ENCODE data around the gene LDLRAD4. TPM values are rescaled to one million over a fixed set of nuclear protein-coding genes. Genes with fewer than 3 reads are reported as not detected.
A peak's percentile ranks its signal among the peaks of the same experiment; 100 is the strongest.

Gene LDLRAD4
- total and polyA plus RNA-seq, 2 donors (not counting 1 experiment from before 2014, with no cell fraction given): 13.9 to 35.7 TPM

GRCh38 chr18:13577091-13577697, 358.6 kb downstream of the LDLRAD4 start:
- Mint-ChIP-seq H3K4me3 (peak overlapping the region; percentile 73), H3K27ac (peak overlapping the region; percentile 76), H3K27me3 (no peaks in the 10 kb centered on the region), H3K4me1 (peaks cover 45% of the 10 kb centered on the region), H3K9me3 (ENCODE audit: insufficient read depth) (no peaks in the 10 kb centered on the region)
- DNase-seq (peak; percentile 73), ATAC-seq (ENCODE audit: low read depth) (peak; percentile 87)
- peaks cover 48% of the 10 kb centered on the region for H3K79me2 ChIP-seq (ENCODE audit: control insufficient read depth, insufficient read depth, low read length)
- ChIA-PET POLR2A (interaction anchor here (0.5 to 2.7 kb wide), 8 partner anchors 8 to 629 kb away, joined by 3 to 22 read pairs (median 6); no protein-coding TSS in a partner anchor), CTCF (interaction anchor here (0.9 to 4.0 kb wide), 9 partner anchors 8 to 37 kb away, joined by 3 to 31 read pairs (median 7); no protein-coding TSS in a partner anchor)
- H3K36me3 ChIP-seq (replicated peaks in 1 of 2; ENCODE audit: control extremely low read depth in 1 of 2, control insufficient read depth in 1 of 2, extremely low read depth in 1 of 2, insufficient read depth in 2 of 2, low read length in 1 of 2): no peaks in the 10 kb centered on the region
- TF ChIP-seq EZH2 (IDR thresholded peaks at IDR 0.05; ENCODE audit: borderline replicate concordance, insufficient read depth, low read depth, low read length, poor library complexity, severe bottlenecking) (no peak), CTCF (IDR thresholded peaks at IDR 0.05) (no peak)
- peaks cover 29 to 39% of the 10 kb centered on the region in 2 donors for H3K4me1 ChIP-seq (ENCODE audit: control insufficient read depth in 2 of 2, insufficient read depth in 2 of 2, low read length in 2 of 2)
- H3K4me3 ChIP-seq (ENCODE audit: control extremely low read depth in 1 of 5, extremely low read depth in 1 of 5, insufficient read depth in 1 of 5, low read depth in 2 of 5, low read length in 4 of 5): peak overlapping the region in 4 of 5 experiments; percentile 28 to 66 (median 47)
- H3K27ac ChIP-seq (ENCODE audit: low read length in 2 of 2): peak overlapping the region; percentile 51 to 58
- H3K9me3 ChIP-seq (ENCODE audit: control extremely low read depth in 1 of 3, control insufficient read depth in 2 of 3, insufficient read depth in 1 of 3, low read length in 2 of 3): no peaks in the 10 kb centered on the region
- peak overlapping the region; percentile 68 for H3K4me2 ChIP-seq (replicated peaks; ENCODE audit: low read depth, low read length, poor library complexity, severe bottlenecking)
- no peaks in the 10 kb centered on the region for H4K20me1 ChIP-seq (ENCODE audit: control insufficient read depth, insufficient read depth, low read length, poor library complexity, severe bottlenecking)
- intact Hi-C loops (cut with micrococcal nuclease): loop anchor here (1.0 to 2.0 kb wide), 4 partner anchors 8 to 20 kb away; no protein-coding TSS in a partner anchor
- peak overlapping the region; percentile 54 for H3K9ac ChIP-seq (ENCODE audit: low read length)
- no peaks in the 10 kb centered on the region for H3K27me3 ChIP-seq (replicated peaks in 1 of 4; ENCODE audit: control extremely low read depth in 1 of 4, control insufficient read depth in 3 of 4, insufficient read depth in 4 of 4, low read length in 3 of 4)
- H2AFZ ChIP-seq (ENCODE audit: insufficient read depth, low read depth, low read length, poor library complexity, severe bottlenecking): peak overlapping the region; percentile 45
- 0% methylated on average over 9 of the region's 10 CpGs for WGBS (ENCODE audit: insufficient coverage)

GRCh38 chr18:13577781-13578180, 359.2 kb downstream of the LDLRAD4 start:
- H3K9me3 Mint-ChIP-seq (ENCODE audit: insufficient read depth): no peaks in the 10 kb centered on the region
- no peak for TF ChIP-seq CTCF (IDR thresholded peaks at IDR 0.05)
- TF ChIP-seq EZH2 (IDR thresholded peaks at IDR 0.05; ENCODE audit: borderline replicate concordance, insufficient read depth, low read depth, low read length, poor library complexity, severe bottlenecking): no peak
- H3K9ac ChIP-seq (ENCODE audit: low read length): peak overlapping the region; percentile 54
- no peaks in the 10 kb centered on the region for H3K36me3 ChIP-seq (replicated peaks in 1 of 2; ENCODE audit: control extremely low read depth in 1 of 2, control insufficient read depth in 1 of 2, extremely low read depth in 1 of 2, insufficient read depth in 2 of 2, low read length in 1 of 2)
- ChIA-PET CTCF (interaction anchor here (0.7 to 4.0 kb wide), 8 partner anchors 8 to 37 kb away, joined by 3 to 31 read pairs (median 9); no protein-coding TSS in a partner anchor), POLR2A (interaction anchor here (0.9 to 2.7 kb wide), 6 partner anchors 8 to 35 kb away, joined by 3 to 22 read pairs (median 8); no protein-coding TSS in a partner anchor)
- H3K27me3 Mint-ChIP-seq: no peaks in the 10 kb centered on the region
- H3K27me3 ChIP-seq (replicated peaks in 1 of 4; ENCODE audit: control extremely low read depth in 1 of 4, control insufficient read depth in 3 of 4, insufficient read depth in 4 of 4, low read length in 3 of 4): no peaks in the 10 kb centered on the region
- peak overlapping the region in 4 of 5 experiments; percentile 28 to 66 (median 47) for H3K4me3 ChIP-seq (ENCODE audit: control extremely low read depth in 1 of 5, extremely low read depth in 1 of 5, insufficient read depth in 1 of 5, low read depth in 2 of 5, low read length in 4 of 5)
- intact Hi-C loops (cut with micrococcal nuclease): loop anchor here (1.0 to 2.0 kb wide), 4 partner anchors 8 to 19 kb away; no protein-coding TSS in a partner anchor
- H3K4me1 Mint-ChIP-seq: peaks cover 45% of the 10 kb centered on the region
- DNase-seq (no peak), ATAC-seq (ENCODE audit: low read depth) (no peak)
- peak overlapping the region; percentile 51 to 58 for H3K27ac ChIP-seq (ENCODE audit: low read length in 2 of 2)
- H3K4me2 ChIP-seq (replicated peaks; ENCODE audit: low read depth, low read length, poor library complexity, severe bottlenecking): peak overlapping the region; percentile 68
- H3K4me3 Mint-ChIP-seq: peak overlapping the region; percentile 73
- H3K27ac Mint-ChIP-seq: peak overlapping the region; percentile 76
- H3K9me3 ChIP-seq (ENCODE audit: control extremely low read depth in 1 of 3, control insufficient read depth in 2 of 3, insufficient read depth in 1 of 3, low read length in 2 of 3): no peaks in the 10 kb centered on the region
- peaks cover 29 to 39% of the 10 kb centered on the region in 2 donors for H3K4me1 ChIP-seq (ENCODE audit: control insufficient read depth in 2 of 2, insufficient read depth in 2 of 2, low read length in 2 of 2)
- peaks cover 46% of the 10 kb centered on the region for H3K79me2 ChIP-seq (ENCODE audit: control insufficient read depth, insufficient read depth, low read length)
- peak overlapping the region; percentile 45 for H2AFZ ChIP-seq (ENCODE audit: insufficient read depth, low read depth, low read length, poor library complexity, severe bottlenecking)
- H4K20me1 ChIP-seq (ENCODE audit: control insufficient read depth, insufficient read depth, low read length, poor library complexity, severe bottlenecking): no peaks in the 10 kb centered on the region
- 49% methylated on average over 2 of the region's 3 CpGs for WGBS (ENCODE audit: insufficient coverage)
